GM19455 (cell line): ENCODE measurements around the gene PRR5L.
A peak's percentile ranks its signal among the peaks of the same experiment; 100 is the strongest.
"Not testable (repeated sequence)": the region's sequence is repeated elsewhere in the genome, so short reads cannot be mapped to it uniquely, and the experiment has no call there.

Source experiments
- ATAC-seq: cut with Tn5 transposase; IDR thresholded peaks from one replicate; pipeline ENCODE4 v1.9.1; 2021; ENCODE audit not compliant: unreplicated experiment

The PRR5L gene

GRCh38 chr11:36487619-36488018 is 191.5 kb downstream of the PRR5L start:
- ATAC-seq, result no peak

DNA sequence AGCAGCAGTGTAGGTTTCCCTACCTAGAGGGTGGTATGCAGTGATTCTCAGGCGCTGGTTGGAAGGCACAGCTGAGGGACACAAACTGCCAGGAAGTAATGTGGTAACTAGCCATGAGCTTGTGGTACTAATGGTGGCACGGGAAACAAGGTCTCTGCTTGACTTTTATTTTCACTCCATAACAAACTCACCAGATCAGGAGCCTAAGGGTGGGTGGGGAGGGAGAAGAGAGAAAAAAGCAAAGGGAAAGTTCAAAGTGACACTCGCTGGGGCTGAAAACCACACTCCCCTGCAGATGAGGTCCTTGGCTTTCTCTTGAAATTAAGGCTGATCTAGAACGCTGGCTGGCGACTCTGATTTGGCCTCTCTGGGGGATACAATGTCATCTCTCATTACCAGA is 192.0 kb downstream of the PRR5L start:
- no peak for ATAC-seq

DNA sequence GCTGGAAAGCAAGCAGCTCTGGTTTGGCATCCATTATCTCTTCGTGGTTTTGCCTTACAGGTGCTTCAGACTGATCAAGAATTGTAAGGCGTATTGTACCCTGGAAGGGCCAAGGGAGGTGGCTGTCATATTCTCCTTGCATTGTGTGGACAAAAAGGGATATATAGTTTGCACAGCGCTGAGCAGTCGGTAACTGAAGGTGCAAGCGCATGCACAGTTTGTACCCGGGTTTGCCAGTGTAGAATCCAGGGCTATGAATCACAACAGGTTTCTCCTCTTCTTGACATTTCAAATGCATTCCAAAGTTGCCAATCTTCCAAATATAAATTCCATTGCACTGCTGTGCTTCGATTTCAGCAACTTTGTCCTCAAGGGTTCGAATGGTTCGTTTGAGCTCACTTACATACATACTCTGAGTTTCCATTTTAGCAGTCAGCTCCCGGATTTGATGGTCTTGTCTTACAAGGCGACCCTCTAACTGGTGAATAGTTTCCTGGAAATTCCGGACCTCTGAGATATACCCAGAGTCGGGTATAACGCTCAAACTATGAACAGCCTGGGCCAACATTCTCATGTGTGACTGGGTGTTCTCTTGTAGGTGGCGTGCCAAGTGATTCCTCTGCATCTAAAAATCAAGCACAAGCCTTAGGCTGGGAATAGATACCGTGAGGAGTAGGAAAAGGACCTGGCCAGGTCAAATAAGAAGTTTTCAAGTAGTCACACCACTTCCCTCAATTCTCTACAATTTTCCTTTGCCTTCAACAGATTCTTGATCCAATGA is 194.1 kb downstream of the PRR5L start:
- no peak for ATAC-seq

GRCh38 chr11:36492724-36493304 is 196.7 kb downstream of the PRR5L start:
- no peak for ATAC-seq

DNA sequence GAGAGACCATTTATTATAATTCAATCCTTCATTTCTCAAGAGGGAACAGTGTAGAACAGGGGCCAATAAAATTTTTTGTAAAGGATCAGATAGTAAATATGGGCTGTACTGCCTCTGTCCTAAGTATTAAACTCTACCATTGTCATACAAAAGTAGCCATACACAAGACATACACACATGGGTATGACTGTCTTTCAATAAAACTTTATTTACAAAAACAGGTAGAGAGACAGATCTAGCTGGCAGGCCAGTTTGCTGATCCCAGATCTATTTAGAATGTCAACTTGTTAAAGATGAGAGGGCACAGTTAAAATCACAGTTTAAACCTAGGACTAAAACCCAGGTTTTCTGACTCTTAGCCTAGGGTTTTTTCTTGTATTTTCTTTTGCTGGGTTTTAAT is 197.2 kb downstream of the PRR5L start:
- no peak for ATAC-seq

DNA sequence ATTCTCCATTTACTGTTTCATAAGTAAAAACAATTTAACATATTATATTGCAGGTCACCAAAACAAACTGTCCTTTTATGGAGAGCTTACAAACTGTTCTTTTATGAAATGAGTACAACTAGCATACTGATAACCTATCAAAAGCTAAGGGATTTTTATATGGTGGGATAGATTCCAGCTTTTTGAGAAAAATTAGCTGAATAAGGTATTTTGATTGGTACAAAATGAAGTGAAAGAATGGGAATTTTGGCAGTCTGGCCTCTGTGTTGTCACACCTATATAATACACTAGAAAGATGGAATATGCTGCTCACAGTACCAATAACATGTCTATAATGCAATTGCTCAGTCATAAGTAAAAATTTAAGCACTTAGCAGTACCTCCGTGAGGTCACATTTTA is 202.6 kb downstream of the PRR5L start:
- ATAC-seq, result no peak

DNA sequence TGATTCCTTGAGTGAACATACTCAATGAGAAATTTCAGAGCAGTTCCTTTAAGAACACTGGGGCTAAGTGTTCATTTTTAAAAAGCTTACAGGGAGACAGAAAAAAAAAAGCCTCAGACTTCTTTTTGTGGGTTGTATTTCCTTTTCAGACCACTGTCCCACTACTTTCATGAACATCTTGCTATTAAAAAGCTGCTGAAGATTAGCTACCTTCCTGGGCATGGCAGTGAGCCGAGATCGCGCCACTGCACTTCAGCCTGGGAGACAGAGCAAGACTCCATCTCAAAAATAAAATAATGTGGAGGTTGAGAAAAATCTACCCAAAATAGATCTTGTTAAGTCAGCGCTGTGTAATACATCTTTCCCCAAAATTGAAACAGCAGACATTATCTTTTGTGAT is 203.2 kb downstream of the PRR5L start:
- no peak for ATAC-seq

DNA sequence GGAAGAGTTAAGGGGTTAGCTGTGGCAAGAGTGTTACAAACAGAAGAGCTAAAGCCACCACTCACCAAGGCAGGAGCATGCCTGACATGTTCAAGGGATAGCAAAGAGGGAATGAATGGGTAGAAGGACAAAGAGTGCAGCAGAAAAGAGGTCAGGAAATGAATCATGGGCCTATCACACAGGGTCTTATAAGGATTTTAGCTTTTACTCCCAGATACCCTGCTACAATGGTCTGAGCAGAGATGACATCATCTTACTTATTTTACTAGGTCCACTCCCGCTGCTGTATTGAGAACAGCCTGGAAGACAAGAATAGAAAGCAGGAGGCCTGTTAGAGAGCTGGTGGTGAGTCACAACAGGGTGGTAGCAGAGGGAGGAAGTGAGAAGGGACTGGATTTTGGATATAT is 204.2 kb downstream of the PRR5L start:
- ATAC-seq, result peak; percentile 77

DNA sequence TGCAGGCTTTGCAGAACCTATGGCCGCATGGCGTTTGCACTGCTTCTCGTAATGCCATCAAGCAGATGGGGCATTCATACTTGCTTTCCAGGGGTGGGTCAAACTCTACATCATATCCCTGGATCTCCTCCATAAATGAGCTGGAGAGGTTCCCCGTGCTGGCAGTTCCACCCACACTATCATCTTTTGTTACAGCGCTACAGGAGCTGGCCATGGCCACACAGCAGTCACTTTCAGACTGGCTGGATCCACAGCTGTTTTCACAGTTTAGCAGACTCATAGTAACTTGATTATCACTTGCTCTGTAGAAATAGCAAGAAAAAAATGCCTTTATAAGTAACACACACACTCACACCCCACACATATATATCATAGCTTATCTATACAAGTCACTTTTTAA is 205.1 kb downstream of the PRR5L start:
- ATAC-seq, result no peak

GRCh38 chr11:36507824-36508489 is 211.9 kb downstream of the PRR5L start:
- ATAC-seq, result no peak

GRCh38 chr11:36508743-36509142 is 212.7 kb downstream of the PRR5L start:
- no peak for ATAC-seq

GRCh38 chr11:36509201-36509639 is 213.1 kb downstream of the PRR5L start:
- peak; percentile 15 for ATAC-seq

DNA sequence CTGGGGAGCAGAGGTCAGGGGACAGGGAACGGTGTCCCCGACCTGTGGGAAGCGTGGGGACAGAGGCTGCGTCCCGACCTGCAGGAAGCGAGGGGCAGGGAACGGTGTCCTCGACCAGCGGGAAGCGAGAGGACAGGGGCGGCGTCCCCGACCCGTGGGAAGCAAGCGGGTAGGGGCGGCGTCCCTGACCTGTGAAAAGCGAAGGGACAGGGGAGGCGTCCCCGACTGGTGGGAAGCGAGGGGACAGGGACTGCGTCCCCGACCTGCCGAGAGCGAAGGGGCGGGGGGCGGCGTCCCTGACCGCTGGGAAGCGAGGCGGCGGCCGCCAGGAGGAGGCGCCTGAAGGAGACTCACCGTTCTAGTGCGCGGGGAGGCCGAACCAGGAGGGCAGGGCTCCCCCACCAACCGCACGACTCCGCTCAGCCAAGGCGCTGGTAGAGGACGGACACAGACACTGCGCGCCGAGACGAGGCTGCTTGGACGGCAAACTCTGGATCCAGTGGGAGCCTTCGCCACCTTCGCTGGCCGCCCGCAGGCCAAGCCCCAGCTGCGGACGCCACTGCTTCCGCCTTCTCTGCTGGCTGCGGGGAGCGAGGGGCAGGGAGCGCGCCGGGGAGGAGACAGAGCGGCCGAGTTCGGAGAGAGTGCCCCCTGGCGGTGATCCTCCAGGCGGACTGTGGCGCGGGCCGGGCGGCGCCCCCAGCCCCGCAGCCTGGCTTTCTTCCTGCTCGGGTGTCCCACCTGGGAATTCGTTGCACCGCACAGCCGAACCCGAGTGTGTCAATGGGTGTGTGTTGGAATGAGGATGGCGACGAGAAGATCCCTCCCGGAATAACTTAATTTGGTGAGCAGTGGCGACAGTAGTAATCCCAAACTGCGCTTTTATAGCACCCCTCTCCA is 213.9 kb downstream of the PRR5L start, which contains the start of gene TRAF6:
Gene TRAF6 (minus strand): TSS at position 579 of the 900 bp plus-strand sequence. CDS start 8,757 bp downstream, outside the sequence.
- peak; percentile 98 for ATAC-seq

GRCh38 chr11:36510594-36510942 is 214.5 kb downstream of the PRR5L start:
- ATAC-seq, result no peak

- ATAC-seq, result not testable (repeated sequence)
Observed at GRCh38 chr11:36511062-36511461, 215.0 kb downstream of the PRR5L start.

GRCh38 chr11:36512016-36512415 is 215.9 kb downstream of the PRR5L start:
- no peak for ATAC-seq

DNA sequence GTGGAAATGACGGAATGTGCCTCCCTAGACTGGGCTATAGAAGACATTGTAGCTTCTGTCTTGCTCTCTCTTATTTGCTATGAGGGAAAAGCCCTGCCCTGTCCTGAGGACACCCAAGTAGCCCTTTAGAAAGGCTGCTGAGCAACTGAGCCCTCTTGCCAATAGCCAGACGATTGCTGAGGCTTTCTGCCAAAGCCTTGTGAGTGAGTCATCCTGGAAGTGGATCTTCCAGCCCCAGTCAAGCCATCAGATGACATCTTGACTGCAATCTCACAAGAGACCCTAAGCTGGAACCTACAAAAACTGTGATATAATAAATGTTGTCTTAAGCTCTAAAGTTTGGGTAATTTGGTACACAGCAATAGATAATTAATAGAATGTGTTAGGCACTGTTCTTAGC is 217.9 kb downstream of the PRR5L start:
- no peak for ATAC-seq
